Spinal cord (tissue), 10 donors: Measurements from ENCODE around the gene RASSF6. TPM values are rescaled to one million over a fixed set of nuclear protein-coding genes. Genes with fewer than 3 reads are reported as not detected.
"Not testable (repeated sequence)": the region's sequence is repeated elsewhere in the genome, so short reads cannot be mapped to it uniquely, and the experiment has no call there.

ENCODE experiments used
- DNase-seq, 6 donors: peaks; one replicate each; pipeline versions ENCODE4 v3.0.0 to v3.0.0-alpha.2; 2013 to 2015; ENCODE audit warnings: low spot score in 6 of 6, low read depth in 4 of 6
- H3K27ac ChIP-seq: one replicate; pipeline ENCODE4 v1.5.1; 2013; ENCODE audit warnings: low read depth, low read length, control low read depth
- H3K27me3 ChIP-seq: one replicate; pipeline ENCODE4 v1.6.1; 2013; ENCODE audit warnings: low read length; ENCODE audit not compliant: control insufficient read depth, insufficient read depth
- H3K36me3 ChIP-seq: one replicate; pipeline ENCODE4 v1.6.1; 2013; ENCODE audit warnings: low read length; ENCODE audit not compliant: control insufficient read depth, insufficient read depth
- H3K4me1 ChIP-seq: one replicate; pipeline ENCODE4 v1.6.1; 2013; ENCODE audit warnings: low read length; ENCODE audit not compliant: control insufficient read depth, insufficient read depth
- H3K4me3 ChIP-seq: one replicate; pipeline ENCODE4 v1.5.1; 2013; ENCODE audit warnings: low read depth, low read length, control low read depth
- H3K9me3 ChIP-seq: one replicate; pipeline ENCODE4 v1.6.1; 2013; ENCODE audit warnings: low read length; ENCODE audit not compliant: control insufficient read depth, insufficient read depth
- WGBS: methylation state at CpG from one replicate; pipeline ENCODE4 v1.1.5; 2013; ENCODE audit warnings: missing lambda C conversion rate; ENCODE audit not compliant: insufficient coverage; 5-methylcytosine and 5-hydroxymethylcytosine counted together
- polyA plus RNA-seq, 2 donors: library from polyadenylated mRNA; unstranded; fragments of 120-200 nt; gene quantifications; one replicate each; pipeline ENCODE4 v1.2.1, GENCODE V29; 2013; ENCODE audit not compliant: insufficient read length in 2 of 2
- total RNA-seq, 2 donors: library from RNA; depleted of rRNA in 1 of 2; stranded (reverse); fragments of 120-200 nt in 1 of 2; fragments of >200 nt in 1 of 2; gene quantifications; one replicate each; pipeline versions ENCODE4 v1.2.3 to v1.2.4, GENCODE V29; 2013 to 2014
- donor health status: healthy.

Gene RASSF6
- total and polyA plus RNA-seq, 4 donors, result 0.28 to 0.89 (median 0.32) TPM

DNA sequence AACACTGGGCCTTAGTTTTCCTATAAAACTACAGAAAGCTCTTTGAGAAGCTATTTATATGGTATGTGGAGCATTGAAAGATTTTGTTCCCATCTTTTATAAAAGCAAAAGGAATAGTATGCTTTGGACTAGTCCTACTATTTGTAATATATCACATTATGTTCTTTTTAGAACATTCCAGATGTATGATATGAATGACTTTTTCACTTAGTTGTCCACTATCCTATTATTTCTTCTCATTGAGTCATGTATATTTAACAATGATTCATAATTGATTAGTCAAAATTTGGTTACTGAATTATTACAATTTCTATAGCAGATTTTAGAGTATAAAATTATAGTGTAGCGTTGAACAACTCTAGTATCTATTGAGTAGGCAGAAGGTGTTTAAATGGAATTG is 34.2 kb downstream of the RASSF6 start:
- no CpG with 5 or more reads among the region's 1 CpG for WGBS
- Histone ChIP-seq H3K9me3 (no peaks in the 10 kb centered on the region), H3K27me3 (no peaks in the 10 kb centered on the region), H3K4me3 (no peak overlapping the region), H3K4me1 (no peaks in the 10 kb centered on the region), H3K36me3 (no peaks in the 10 kb centered on the region), H3K27ac (no peak overlapping the region)
- DNase-seq, result no peak

DNA sequence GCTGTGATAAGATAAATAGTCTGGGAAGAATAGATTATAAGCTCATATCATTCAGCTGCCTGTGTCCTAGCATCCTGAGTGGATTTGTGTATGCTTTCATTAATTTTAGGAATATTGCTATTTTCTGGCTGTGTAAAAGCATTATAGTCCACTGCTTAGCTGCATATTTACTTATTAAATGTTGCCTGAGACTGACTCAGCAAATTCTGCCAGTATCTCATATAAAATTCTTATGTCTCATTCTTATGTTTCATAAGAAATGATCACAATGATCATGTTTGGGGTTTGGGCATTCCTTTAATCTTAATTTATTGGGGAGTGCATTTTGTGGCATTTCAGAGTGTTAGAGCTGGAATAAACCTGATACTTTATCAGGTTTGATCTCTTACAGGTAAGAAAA is 34.9 kb downstream of the RASSF6 start:
- Histone ChIP-seq H3K27ac (no peak overlapping the region), H3K4me1 (no peaks in the 10 kb centered on the region), H3K27me3 (no peaks in the 10 kb centered on the region), H3K9me3 (no peaks in the 10 kb centered on the region), H3K4me3 (no peak overlapping the region), H3K36me3 (no peaks in the 10 kb centered on the region)
- no peak for DNase-seq

DNA sequence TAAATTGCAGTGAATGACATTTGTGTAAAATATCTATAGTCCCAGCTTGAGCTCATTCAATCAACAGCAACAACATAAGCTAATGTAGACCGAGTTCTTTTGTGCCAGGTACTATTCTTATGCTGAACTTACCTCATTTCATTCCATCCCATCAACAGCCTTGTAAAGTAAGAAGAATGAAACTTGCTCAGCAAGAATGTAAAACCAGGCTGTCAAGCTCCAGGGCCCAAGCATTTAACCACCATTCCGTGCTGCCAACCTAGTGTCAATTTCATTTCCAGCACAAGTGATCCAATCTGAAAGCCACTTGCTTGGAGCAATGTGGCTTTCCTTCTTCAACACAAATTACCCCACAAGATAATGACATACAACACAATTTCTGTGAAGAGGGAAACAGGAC is 36.6 kb downstream of the RASSF6 start:
- no peaks in the 10 kb centered on the region for H3K36me3 ChIP-seq
- no peaks in the 10 kb centered on the region for H3K9me3 ChIP-seq
- DNase-seq, result no peak
- H3K4me3 ChIP-seq, result no peak overlapping the region
- no peaks in the 10 kb centered on the region for H3K4me1 ChIP-seq
- no peaks in the 10 kb centered on the region for H3K27me3 ChIP-seq
- WGBS, result 80% methylated on average over 1 of the region's 2 CpGs
- H3K27ac ChIP-seq, result no peak overlapping the region

DNA sequence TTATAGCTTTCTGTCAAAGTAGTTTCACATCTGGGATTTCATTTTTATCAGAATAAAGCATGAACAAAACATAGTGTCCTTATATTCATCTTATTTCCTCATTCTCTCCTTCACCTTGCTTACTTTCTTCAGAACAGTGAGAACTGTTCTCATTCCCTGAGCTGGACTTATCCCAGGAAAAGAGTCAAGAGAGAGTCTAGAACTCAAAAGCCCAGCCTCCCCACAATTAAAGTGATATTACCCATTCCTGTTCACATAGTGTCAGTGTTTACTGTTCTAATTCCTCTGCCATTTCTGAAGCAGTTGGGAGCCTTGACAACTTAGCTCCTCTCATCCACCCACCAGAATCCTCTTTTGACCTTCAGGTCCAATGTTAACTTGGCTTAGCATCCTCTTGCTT is 42.9 kb downstream of the RASSF6 start:
- no peak for DNase-seq
- Histone ChIP-seq H3K36me3 (no peaks in the 10 kb centered on the region), H3K27ac (no peak overlapping the region), H3K27me3 (no peaks in the 10 kb centered on the region), H3K4me1 (no peaks in the 10 kb centered on the region), H3K4me3 (no peak overlapping the region), H3K9me3 (no peaks in the 10 kb centered on the region)

DNA sequence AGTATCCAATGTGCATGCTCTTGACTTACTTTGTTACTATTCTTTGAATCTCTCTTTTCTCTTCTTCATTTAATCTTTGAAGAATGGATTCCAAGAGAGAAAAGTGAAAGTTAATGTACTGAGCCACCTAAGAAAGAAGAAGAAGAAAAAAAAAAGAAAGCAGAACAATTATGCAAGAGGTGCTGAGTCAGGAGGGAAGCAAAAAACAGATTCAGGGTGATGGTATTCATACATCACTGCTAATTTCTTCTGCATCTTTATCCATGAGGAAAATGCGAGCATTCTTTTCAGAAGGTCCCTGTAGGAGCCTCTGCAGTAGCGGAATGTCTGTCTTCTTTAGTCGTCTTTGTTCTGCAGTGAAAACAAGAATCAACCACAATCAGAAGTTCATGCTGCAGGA is 43.9 kb downstream of the RASSF6 start:
- H3K4me1 ChIP-seq, result no peaks in the 10 kb centered on the region
- H3K27ac ChIP-seq, result no peak overlapping the region
- DNase-seq, result no peak
- no peaks in the 10 kb centered on the region for H3K36me3 ChIP-seq
- H3K27me3 ChIP-seq, result no peaks in the 10 kb centered on the region
- no CpG with 5 or more reads among the region's 3 CpGs for WGBS
- H3K9me3 ChIP-seq, result no peaks in the 10 kb centered on the region
- no peak overlapping the region for H3K4me3 ChIP-seq

DNA sequence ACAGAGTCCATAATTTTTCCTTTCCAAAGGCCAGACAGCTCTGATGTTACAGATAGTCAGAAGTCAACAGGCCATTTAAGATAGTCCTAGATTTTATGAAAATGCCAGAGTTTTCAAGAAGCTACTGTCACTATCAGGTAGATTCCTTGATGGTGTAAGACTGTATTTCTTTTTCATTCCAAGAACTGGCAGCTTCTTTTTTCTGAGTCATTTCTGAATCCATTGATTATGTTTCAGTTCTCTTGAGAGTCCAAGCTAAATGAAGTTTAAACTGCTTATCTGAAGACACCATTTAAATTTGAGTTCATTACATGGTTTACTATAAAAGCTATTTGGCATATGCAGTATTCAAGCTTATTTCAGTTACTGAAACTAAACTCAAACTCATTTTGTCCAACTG is 44.6 kb downstream of the RASSF6 start:
- no peaks in the 10 kb centered on the region for H3K36me3 ChIP-seq
- no peak for DNase-seq
- H3K4me1 ChIP-seq, result no peaks in the 10 kb centered on the region
- no peaks in the 10 kb centered on the region for H3K9me3 ChIP-seq
- no peak overlapping the region for H3K27ac ChIP-seq
- no peak overlapping the region for H3K4me3 ChIP-seq
- no peaks in the 10 kb centered on the region for H3K27me3 ChIP-seq

DNA sequence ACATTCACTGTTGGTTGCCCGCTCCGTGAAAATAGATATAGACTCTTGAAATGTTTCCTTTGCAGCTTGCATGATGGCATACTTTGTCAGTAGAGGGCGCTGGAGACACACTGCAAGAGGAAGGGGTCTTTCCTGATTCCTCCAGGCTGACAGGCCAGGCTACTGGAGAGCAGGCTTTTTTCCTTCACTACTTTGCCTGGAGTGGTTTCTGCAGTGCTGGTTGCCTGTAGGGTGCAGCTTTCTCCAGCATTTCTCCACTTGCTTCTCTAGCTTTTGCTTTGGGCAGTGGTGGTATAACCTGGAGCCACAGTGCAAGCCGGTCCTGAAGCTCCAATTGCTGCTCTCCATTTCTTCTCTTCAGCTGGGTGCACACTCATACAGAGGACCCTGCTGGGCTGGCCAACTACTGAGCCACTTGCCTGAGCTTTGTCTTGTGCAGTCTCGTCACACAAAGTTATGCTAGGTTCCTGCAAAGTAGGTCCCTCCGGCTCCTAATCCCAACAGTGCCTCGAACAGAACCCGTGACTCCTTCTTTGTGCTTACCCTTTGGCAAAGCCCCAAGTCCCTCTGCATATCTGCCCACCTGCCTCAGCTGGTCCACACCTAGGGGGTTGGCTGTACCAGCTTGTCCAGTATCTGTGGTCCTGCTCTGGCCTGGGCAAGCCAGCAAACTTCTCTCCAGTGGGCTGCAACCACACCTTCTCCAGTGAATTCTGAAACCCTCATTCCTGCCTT is 46.3 kb downstream of the RASSF6 start:
- 81% methylated on average over 6 of the region's 8 CpGs for WGBS
- no peaks in the 10 kb centered on the region for H3K36me3 ChIP-seq
- no peak overlapping the region for H3K4me3 ChIP-seq
- DNase-seq, result peak; percentile 19 to 89 (median 58)
- no peaks in the 10 kb centered on the region for H3K9me3 ChIP-seq
- no peak overlapping the region for H3K27ac ChIP-seq
- H3K4me1 ChIP-seq, result no peaks in the 10 kb centered on the region
- H3K27me3 ChIP-seq, result no peaks in the 10 kb centered on the region

DNA sequence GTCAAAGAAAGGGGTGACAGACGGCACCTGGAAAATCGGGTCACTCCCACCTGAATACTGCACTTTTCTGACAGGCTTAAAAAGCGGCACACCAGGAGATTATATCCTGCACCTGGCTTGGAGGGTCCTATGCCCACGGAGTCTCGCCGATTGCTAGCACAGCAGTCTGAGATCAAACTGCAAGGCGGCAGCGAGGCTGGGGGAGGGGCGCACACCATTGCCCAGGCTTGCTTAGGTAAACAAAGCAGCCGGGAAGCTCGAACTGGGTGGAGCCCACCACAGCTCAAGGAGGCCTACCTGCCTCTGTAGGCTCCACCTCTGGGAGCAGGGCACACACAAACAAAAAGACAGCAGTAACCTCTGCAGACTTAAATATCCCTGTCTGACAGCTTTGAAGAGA is 69.4 kb downstream of the RASSF6 start:
- H3K4me3 ChIP-seq, DNase-seq, H3K27ac ChIP-seq, H3K9me3 ChIP-seq, H3K4me1 ChIP-seq, H3K36me3 ChIP-seq, H3K27me3 ChIP-seq: not testable (repeated sequence)
- WGBS, result 94% methylated on average over 6 of the region's 11 CpGs

DNA sequence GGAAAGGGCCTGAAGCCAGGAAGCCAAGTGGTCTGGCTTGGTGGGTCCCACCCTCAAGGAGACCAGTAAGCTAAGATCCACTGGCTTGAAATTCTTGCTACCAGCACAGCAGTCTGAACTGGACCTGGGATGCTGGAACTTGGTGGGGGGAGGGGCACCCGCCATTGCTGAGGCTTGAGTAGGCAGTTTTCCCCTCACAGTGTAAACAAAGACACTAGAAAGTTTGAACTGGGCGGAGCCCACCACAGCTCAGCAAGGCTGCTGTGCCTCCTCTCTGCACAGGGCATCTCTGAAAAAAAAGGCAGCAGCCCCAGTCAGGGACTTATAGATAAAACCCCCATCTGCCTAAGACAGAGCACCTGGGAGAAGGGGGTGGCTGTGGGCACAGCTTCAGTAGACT is 75.6 kb downstream of the RASSF6 start:
- no peaks in the 10 kb centered on the region for H3K9me3 ChIP-seq
- H3K27ac ChIP-seq, result no peak overlapping the region
- no peaks in the 10 kb centered on the region for H3K27me3 ChIP-seq
- H3K4me3 ChIP-seq, result no peak overlapping the region
- no peaks in the 10 kb centered on the region for H3K4me1 ChIP-seq
- no peaks in the 10 kb centered on the region for H3K36me3 ChIP-seq
- WGBS, result no CpG with 5 or more reads among the region's 2 CpGs
- DNase-seq, result no peak

DNA sequence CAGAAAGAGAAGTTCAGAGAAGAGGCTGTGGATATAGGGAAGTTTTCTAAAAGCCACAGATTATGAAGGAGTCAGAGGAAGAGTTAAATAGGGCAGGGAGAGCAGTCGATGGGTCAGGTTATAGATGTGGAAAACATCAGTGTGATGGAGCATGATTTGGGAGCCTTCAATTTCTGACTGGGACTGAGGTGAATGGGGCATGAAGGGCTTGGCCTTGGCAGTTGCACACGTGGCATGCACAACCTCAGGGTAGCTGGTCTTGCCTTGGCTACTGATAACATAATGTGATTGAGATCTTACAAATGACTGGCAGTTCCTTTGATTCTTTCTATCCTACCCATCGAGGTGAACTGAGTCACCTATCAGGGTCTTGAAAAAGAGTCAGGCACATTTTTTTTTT is 79.0 kb downstream of the RASSF6 start:
- Histone ChIP-seq H3K27me3 (no peaks in the 10 kb centered on the region), H3K4me3 (no peak overlapping the region), H3K9me3 (no peaks in the 10 kb centered on the region), H3K4me1 (no peaks in the 10 kb centered on the region), H3K27ac (no peak overlapping the region), H3K36me3 (no peaks in the 10 kb centered on the region)
- 100% methylated on average over 1 of the region's 3 CpGs for WGBS
- DNase-seq, result no peak
